HCT116 (cell line): Measurements from ENCODE around the gene MLEC. TPM values are rescaled to one million over a fixed set of nuclear protein-coding genes. Genes with fewer than 3 reads are reported as not detected.

Experiments used
- ATAC-seq: fragments of 200-7000 bp; cut with Tn5 transposase; 2 replicates; pipeline ENCODE4 v1.9.1; 2020; ENCODE audit warnings: mild to moderate bottlenecking, moderate library complexity
- BruUV-seq: library from RNA; stranded (reverse); fragments of 400-500 nt; replicated peaks from 2 replicates; lab custom pipeline; 2021; lab: Mats Ljungman, UMichigan
- CTCF ChIA-PET: fragments of 300-600 bp; sonication (Branson Sonifier 250); formaldehyde crosslinking; loops from one replicate; lab custom pipeline; 2021; ENCODE audit warnings: antibody characterized with exemption; lab: Charles Lee
- POLR2A ChIA-PET: fragments of 300-600, 350-600 bp; sonication (Branson Sonifier 250); formaldehyde crosslinking; loops from one replicate; lab custom pipeline; 2021; ENCODE audit warnings: antibody characterized with exemption; lab: Charles Lee
- RAD21 ChIA-PET, 2 experiments: fragments of 300-600 bp; sonication (Branson Sonifier 250); formaldehyde crosslinking; loops; one replicate each; lab custom pipeline; 2023; ENCODE audit warnings: low total read pairs in 2 of 2; ENCODE audit not compliant: uncharacterized antibody in 2 of 2, unreplicated experiment in 2 of 2, low non-redundant PET in 1 of 2; lab: Charles Lee
- DNase-seq: peaks from one replicate; pipeline ENCODE4 v3.0.0-alpha.2; 2010; ENCODE audit warnings: low read depth, low spot score
- H2AFZ ChIP-seq: fragments of 200-600 bp; shearing (Covaris generic), sonication (generic); 2 replicates; pipeline ENCODE4 v1.6.1; 2017; ENCODE audit warnings: low read depth, mixed run types, mixed read lengths, antibody characterized with exemption, low read length; ENCODE audit not compliant: poor library complexity, severe bottlenecking
- H3K27ac ChIP-seq: 2 replicates; pipeline ENCODE4 v1.5.1; 2012; ENCODE audit warnings: low read depth, low read length
- H3K27me3 ChIP-seq: fragments of 200-600 bp; sonication (generic); 2 replicates; pipeline ENCODE4 v1.6.1; 2016; ENCODE audit warnings: mixed run types, low read length, mixed read lengths; ENCODE audit not compliant: insufficient read depth
- H3K36me3 ChIP-seq, 2 experiments: fragments of 200-500 bp in 1 of 2; fragments of 200-600 bp in 1 of 2; sonication (Bioruptor generic) in 1 of 2; sonication (generic) in 1 of 2; 2 replicates each; pipeline versions ENCODE4 v1.5.1 to v1.6.1; 2014 to 2016; ENCODE audit warnings: low read length in 2 of 2, inconsistent platforms in 1 of 2, mixed read lengths in 1 of 2, mixed run types in 1 of 2; ENCODE audit not compliant: insufficient read depth in 2 of 2, control insufficient read depth in 1 of 2
- H3K4me1 ChIP-seq, 2 experiments: fragments of 200-600 bp in 1 of 2; sonication (generic) in 1 of 2; 2 replicates each; pipeline versions ENCODE4 v1.5.1 to v1.6.1; 2012 to 2017; ENCODE audit warnings: low read length in 2 of 2, inconsistent platforms in 1 of 2, mild to moderate bottlenecking in 1 of 2, mixed read lengths in 1 of 2, mixed run types in 1 of 2, moderate library complexity in 1 of 2; ENCODE audit not compliant: insufficient read depth in 2 of 2, control insufficient read depth in 1 of 2
- H3K4me2 ChIP-seq: fragments of 200-600 bp; sonication (generic); 2 replicates; pipeline ENCODE4 v1.6.1; 2017; ENCODE audit warnings: mixed run types, low read length, mixed read lengths
- H3K4me3 ChIP-seq, 2 experiments: fragments of 200-600 bp in 1 of 2; sonication (generic) in 1 of 2; replicated peaks in 1 of 2; 2 replicates each; pipeline ENCODE4 v1.5.1; 2011 to 2016; ENCODE audit warnings: low read length in 2 of 2, control low read depth in 1 of 2, low read depth in 1 of 2, mild to moderate bottlenecking in 1 of 2, mixed read lengths in 1 of 2, mixed run types in 1 of 2
- H3K79me2 ChIP-seq: fragments of 200-600 bp; sonication (generic); 2 replicates; pipeline ENCODE4 v1.6.1; 2017; ENCODE audit warnings: mild to moderate bottlenecking, mixed run types, low read length, moderate library complexity, mixed read lengths; ENCODE audit not compliant: insufficient read depth
- H3K9ac ChIP-seq: fragments of 200-600 bp; sonication (generic); 2 replicates; pipeline ENCODE4 v1.6.1; 2016; ENCODE audit warnings: low read length, mixed read lengths
- H3K9me2 ChIP-seq: fragments of 200-600 bp; sonication (generic), shearing (Covaris generic); 2 replicates; pipeline ENCODE4 v1.6.1; 2017; ENCODE audit warnings: mixed run types, mild to moderate bottlenecking, moderate library complexity; ENCODE audit not compliant: insufficient read depth
- H3K9me3 ChIP-seq, 2 experiments: fragments of 200-500 bp in 1 of 2; fragments of 200-600 bp in 1 of 2; sonication (Bioruptor generic) in 1 of 2; sonication (generic) in 1 of 2; 2 replicates each; pipeline ENCODE4 v1.6.1; 2014 to 2017; ENCODE audit warnings: low read length in 2 of 2, mixed read lengths in 2 of 2, inconsistent platforms in 1 of 2, low read depth in 1 of 2, mild to moderate bottlenecking in 1 of 2, mixed run types in 1 of 2, moderate library complexity in 1 of 2; ENCODE audit not compliant: control insufficient read depth in 1 of 2, insufficient read depth in 1 of 2
- H4K20me1 ChIP-seq: fragments of 200-600 bp; sonication (generic), shearing (Covaris generic); 2 replicates; pipeline ENCODE4 v1.6.1; 2017; ENCODE audit warnings: mixed run types, mild to moderate bottlenecking, moderate library complexity; ENCODE audit not compliant: insufficient read depth
- CEBPB ChIP-seq: IDR thresholded peaks from 2 replicates; pipeline ENCODE4 v1.6.1; 2012; ENCODE audit warnings: low read depth
- EGR1 ChIP-seq: IDR thresholded peaks from 2 replicates; pipeline ENCODE4 v1.6.1; 2012; ENCODE audit warnings: low read depth
- POLR2A ChIP-seq: IDR thresholded peaks from 2 replicates; pipeline ENCODE4 v1.7.0; 2011; ENCODE audit warnings: borderline replicate concordance; ENCODE audit not compliant: insufficient read depth, insufficient read length; ENCODE audit errors: extremely low read depth
- POLR2AphosphoS5 ChIP-seq: IDR thresholded peaks from 2 replicates; pipeline ENCODE4 v1.6.1; 2011; ENCODE audit warnings: mild to moderate bottlenecking, low read depth, low read length, moderate library complexity
- SP1 ChIP-seq: IDR thresholded peaks from 2 replicates; pipeline ENCODE4 v1.6.1; 2012; ENCODE audit warnings: low read depth
- TCF7L2 ChIP-seq: IDR thresholded peaks from 2 replicates; pipeline ENCODE4 v1.7.0; 2011; ENCODE audit warnings: borderline replicate concordance, inconsistent platforms; ENCODE audit not compliant: insufficient read depth, insufficient read length; ENCODE audit errors: extremely low read depth
- YY1 ChIP-seq: IDR thresholded peaks from 2 replicates; pipeline ENCODE4 v1.6.1; 2011; ENCODE audit warnings: low read length, low read depth, moderate library complexity, mild to moderate bottlenecking; ENCODE audit not compliant: insufficient replicate concordance; ENCODE audit errors: extremely low read depth
- ZFX ChIP-seq: fragments of 450-650 bp; IDR thresholded peaks from 2 replicates; pipeline ENCODE4 v1.6.1; 2017
- ZNF274 ChIP-seq: fragments of 200-500 bp; sonication (Bioruptor generic); IDR thresholded peaks from 2 replicates; pipeline ENCODE4 v1.6.1; 2014; ENCODE audit warnings: mild to moderate bottlenecking, low read depth, low read length, inconsistent platforms
- intact Hi-C: fragments of 100-400 bp; cut with micrococcal nuclease; formaldehyde crosslinking; loops from 2 replicates; pipeline ENCODE4 v1.10.0; 2022
- total RNA-seq: library from RNA; stranded (reverse); gene quantifications from one replicate; pipeline ENCODE4 v1.2.1, GENCODE V29; 2021; ENCODE audit not compliant: unreplicated experiment
- TF ChIP-seq, protein P1 (sequence below): IDR thresholded peaks from 2 replicates; pipeline ENCODE4 v1.6.1; 2012; ENCODE audit warnings: low read depth
- TF ChIP-seq, protein P2 (sequence below): IDR thresholded peaks from 2 replicates; pipeline ENCODE4 v1.6.1; 2011; ENCODE audit warnings: mild to moderate bottlenecking, low read length, moderate library complexity; ENCODE audit not compliant: insufficient replicate concordance; ENCODE audit errors: extremely low read depth

The MLEC gene
- total RNA-seq, 1 experiment from 2014 or later: 152 TPM

DNA sequence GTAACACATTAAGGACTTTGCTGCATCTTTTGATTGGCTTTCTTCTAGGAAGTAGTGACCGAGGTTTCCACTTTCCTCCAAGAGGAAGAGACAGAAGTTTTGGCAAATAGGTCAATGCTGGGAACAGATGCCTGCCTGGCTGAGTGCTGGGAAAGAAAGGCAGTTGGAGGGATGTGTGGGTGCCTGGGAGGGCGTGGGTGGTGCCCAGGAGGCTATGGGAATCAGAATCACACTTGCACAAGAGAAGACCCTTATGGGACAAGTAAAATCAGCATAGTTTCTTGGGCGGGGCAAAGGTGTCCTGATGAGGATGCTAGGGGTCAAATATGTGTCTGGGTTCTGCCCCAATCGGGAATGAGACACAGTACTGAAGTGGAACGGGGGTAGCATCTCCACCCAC, 37.8 kb downstream of the MLEC start:
- ChIA-PET CTCF (no interaction called here), POLR2A (interaction anchor here (1.2 kb wide), 1 partner anchor 14 kb away, joined by 3 read pairs; the partner anchor contains the start of gene UNC119B), RAD21 (no interaction called here)
- Histone ChIP-seq H3K4me2 (peak overlapping the region; percentile 96), H3K36me3 (peaks cover 25 to 26% of the 10 kb centered on the region in 2 experiments; a peak in 3 of 4 replicates), H2AFZ (no peak overlapping the region), H3K27me3 (no peaks in the 10 kb centered on the region), H3K4me1 (peaks cover 3 to 23% of the 10 kb centered on the region in 2 experiments; a peak in 2 of 4 replicates), H3K9ac (no peak overlapping the region), H3K4me3 (no peak overlapping the region), H3K79me2 (no peaks in the 10 kb centered on the region), H4K20me1 (no peaks in the 10 kb centered on the region), H3K9me2 (no peaks in the 10 kb centered on the region), H3K27ac (no peak overlapping the region), H3K9me3 (no peaks in the 10 kb centered on the region)
- no peak for TF ChIP-seq SP1
- TF ChIP-seq CEBPB: no peak
- TF ChIP-seq TCF7L2: no peak
- no peak for TF ChIP-seq POLR2A
- TF ChIP-seq ZNF274: no peak
- TF ChIP-seq YY1: no peak
- TF ChIP-seq POLR2AphosphoS5: no peak
- TF ChIP-seq, protein P1, sequence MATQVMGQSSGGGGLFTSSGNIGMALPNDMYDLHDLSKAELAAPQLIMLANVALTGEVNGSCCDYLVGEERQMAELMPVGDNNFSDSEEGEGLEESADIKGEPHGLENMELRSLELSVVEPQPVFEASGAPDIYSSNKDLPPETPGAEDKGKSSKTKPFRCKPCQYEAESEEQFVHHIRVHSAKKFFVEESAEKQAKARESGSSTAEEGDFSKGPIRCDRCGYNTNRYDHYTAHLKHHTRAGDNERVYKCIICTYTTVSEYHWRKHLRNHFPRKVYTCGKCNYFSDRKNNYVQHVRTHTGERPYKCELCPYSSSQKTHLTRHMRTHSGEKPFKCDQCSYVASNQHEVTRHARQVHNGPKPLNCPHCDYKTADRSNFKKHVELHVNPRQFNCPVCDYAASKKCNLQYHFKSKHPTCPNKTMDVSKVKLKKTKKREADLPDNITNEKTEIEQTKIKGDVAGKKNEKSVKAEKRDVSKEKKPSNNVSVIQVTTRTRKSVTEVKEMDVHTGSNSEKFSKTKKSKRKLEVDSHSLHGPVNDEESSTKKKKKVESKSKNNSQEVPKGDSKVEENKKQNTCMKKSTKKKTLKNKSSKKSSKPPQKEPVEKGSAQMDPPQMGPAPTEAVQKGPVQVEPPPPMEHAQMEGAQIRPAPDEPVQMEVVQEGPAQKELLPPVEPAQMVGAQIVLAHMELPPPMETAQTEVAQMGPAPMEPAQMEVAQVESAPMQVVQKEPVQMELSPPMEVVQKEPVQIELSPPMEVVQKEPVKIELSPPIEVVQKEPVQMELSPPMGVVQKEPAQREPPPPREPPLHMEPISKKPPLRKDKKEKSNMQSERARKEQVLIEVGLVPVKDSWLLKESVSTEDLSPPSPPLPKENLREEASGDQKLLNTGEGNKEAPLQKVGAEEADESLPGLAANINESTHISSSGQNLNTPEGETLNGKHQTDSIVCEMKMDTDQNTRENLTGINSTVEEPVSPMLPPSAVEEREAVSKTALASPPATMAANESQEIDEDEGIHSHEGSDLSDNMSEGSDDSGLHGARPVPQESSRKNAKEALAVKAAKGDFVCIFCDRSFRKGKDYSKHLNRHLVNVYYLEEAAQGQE: no peak
- no peak for TF ChIP-seq EGR1
- TF ChIP-seq, protein P2, sequence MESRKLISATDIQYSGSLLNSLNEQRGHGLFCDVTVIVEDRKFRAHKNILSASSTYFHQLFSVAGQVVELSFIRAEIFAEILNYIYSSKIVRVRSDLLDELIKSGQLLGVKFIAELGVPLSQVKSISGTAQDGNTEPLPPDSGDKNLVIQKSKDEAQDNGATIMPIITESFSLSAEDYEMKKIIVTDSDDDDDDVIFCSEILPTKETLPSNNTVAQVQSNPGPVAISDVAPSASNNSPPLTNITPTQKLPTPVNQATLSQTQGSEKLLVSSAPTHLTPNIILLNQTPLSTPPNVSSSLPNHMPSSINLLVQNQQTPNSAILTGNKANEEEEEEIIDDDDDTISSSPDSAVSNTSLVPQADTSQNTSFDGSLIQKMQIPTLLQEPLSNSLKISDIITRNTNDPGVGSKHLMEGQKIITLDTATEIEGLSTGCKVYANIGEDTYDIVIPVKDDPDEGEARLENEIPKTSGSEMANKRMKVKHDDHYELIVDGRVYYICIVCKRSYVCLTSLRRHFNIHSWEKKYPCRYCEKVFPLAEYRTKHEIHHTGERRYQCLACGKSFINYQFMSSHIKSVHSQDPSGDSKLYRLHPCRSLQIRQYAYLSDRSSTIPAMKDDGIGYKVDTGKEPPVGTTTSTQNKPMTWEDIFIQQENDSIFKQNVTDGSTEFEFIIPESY: no peak
- TF ChIP-seq ZFX: no peak
- ATAC-seq (no peak), DNase-seq (no peak)
- BruUV-seq: no TSS peak
- intact Hi-C loops: loop anchor here (5.0 kb wide), 1 partner anchor 248 kb away; no protein-coding TSS in a partner anchor
